ENCODE results near the gene CDC25B. TPM values are rescaled to one million over a fixed set of nuclear protein-coding genes. Genes with fewer than 3 reads are reported as not detected.

Gene CDC25B
- total and polyA plus RNA-seq, 2 donors, result 18.7 to 42.2 TPM

DNA sequence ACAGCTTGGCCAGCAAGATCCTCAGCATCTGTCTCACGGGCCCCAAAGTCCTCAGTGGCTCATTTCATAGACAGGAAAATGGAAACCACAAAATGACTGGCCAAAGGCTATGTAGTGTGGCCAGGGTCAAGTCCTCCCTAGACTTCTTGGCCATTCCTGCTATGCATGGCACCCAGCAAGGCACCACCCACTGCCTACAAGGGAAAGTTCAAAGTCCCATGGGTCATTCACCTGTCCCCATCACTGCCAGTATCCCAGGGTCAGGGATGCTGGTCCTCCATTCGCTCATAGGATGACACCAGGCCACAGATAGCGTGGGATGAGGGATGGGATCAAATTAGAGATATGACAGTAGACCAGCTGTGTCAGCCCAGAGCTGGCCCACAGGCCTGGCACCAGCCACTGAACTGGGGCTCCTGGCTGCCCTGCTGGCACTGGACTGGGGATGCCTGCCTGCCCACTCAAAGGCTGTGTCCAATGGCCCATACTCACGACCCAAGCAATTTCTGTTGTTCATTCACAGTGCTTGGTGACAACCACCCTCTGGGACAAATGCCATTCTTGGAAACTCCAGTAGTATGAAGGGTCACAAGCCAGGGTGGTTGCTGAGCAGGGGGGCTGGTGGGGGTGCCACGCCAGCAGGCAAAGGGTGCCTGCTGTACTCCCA is 40.2 kb upstream of the CDC25B start:
- 70% methylated on average over 5 of the region's 5 CpGs for WGBS
- Histone ChIP-seq H3K4me3 (ENCODE audit: low read depth, low read length) (no peak overlapping the region), H3K4me1 (ENCODE audit: insufficient read depth) (no peaks in the 10 kb centered on the region), H3K27ac (ENCODE audit: low read depth) (no peak overlapping the region), H3K36me3 (ENCODE audit: insufficient read depth) (no peaks in the 10 kb centered on the region)
- no peak for DNase-seq (ENCODE audit: extremely low spot score)

GRCh38 chr20:3757268-3757667 is 38.8 kb upstream of the CDC25B start:
- Histone ChIP-seq H3K4me3 (ENCODE audit: low read depth, low read length) (no peak overlapping the region), H3K27ac (ENCODE audit: low read depth) (no peak overlapping the region), H3K4me1 (ENCODE audit: insufficient read depth) (no peaks in the 10 kb centered on the region), H3K36me3 (ENCODE audit: insufficient read depth) (no peaks in the 10 kb centered on the region)
- WGBS, result 90% methylated on average over 2 of the region's 2 CpGs
- no peak for DNase-seq (ENCODE audit: extremely low spot score)

DNA sequence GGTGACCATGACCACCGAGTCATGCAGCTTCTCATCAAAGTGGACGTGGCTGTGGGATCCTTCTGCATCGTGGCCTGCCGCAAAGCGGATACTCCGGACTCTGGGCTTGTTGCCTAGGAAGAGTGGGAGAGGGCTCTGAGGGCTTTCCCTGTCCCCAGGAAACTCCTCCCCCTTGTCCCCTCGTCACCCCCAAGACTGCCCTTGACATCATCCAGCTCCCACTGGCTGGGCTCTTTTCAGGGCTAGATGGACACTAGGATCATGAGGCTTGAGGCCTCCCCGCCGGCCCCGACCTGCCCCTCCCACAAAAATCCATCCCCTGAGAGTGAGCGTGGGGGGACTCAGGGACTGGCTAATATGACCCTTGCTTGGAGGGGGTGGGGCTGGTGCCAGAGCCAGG is 37.5 kb upstream of the CDC25B start:
- Histone ChIP-seq H3K27ac (ENCODE audit: low read depth) (no peak overlapping the region), H3K4me3 (ENCODE audit: low read depth, low read length) (no peak overlapping the region), H3K36me3 (ENCODE audit: insufficient read depth) (no peaks in the 10 kb centered on the region), H3K4me1 (ENCODE audit: insufficient read depth) (no peaks in the 10 kb centered on the region)
- no peak for DNase-seq (ENCODE audit: extremely low spot score)
- WGBS, result 84% methylated on average over 11 of the region's 11 CpGs

- WGBS, result 80% methylated on average over 11 of the region's 11 CpGs
- H3K4me1 ChIP-seq (ENCODE audit: insufficient read depth), result no peaks in the 10 kb centered on the region
- no peak for DNase-seq (ENCODE audit: extremely low spot score)
- no peaks in the 10 kb centered on the region for H3K36me3 ChIP-seq (ENCODE audit: insufficient read depth)
- no peak overlapping the region for H3K4me3 ChIP-seq (ENCODE audit: low read depth, low read length)
- no peak overlapping the region for H3K27ac ChIP-seq (ENCODE audit: low read depth)
Observed at GRCh38 chr20:3759316-3759823, 36.7 kb upstream of the CDC25B start.

- Histone ChIP-seq H3K27ac (ENCODE audit: low read depth) (no peak overlapping the region), H3K4me3 (ENCODE audit: low read depth, low read length) (no peak overlapping the region), H3K4me1 (ENCODE audit: insufficient read depth) (no peaks in the 10 kb centered on the region), H3K36me3 (ENCODE audit: insufficient read depth) (no peaks in the 10 kb centered on the region)
- no peak for DNase-seq (ENCODE audit: extremely low spot score)
- WGBS, result 92% methylated on average over 11 of the region's 11 CpGs
Observed at GRCh38 chr20:3759884-3760283, 36.2 kb upstream of the CDC25B start.

DNA sequence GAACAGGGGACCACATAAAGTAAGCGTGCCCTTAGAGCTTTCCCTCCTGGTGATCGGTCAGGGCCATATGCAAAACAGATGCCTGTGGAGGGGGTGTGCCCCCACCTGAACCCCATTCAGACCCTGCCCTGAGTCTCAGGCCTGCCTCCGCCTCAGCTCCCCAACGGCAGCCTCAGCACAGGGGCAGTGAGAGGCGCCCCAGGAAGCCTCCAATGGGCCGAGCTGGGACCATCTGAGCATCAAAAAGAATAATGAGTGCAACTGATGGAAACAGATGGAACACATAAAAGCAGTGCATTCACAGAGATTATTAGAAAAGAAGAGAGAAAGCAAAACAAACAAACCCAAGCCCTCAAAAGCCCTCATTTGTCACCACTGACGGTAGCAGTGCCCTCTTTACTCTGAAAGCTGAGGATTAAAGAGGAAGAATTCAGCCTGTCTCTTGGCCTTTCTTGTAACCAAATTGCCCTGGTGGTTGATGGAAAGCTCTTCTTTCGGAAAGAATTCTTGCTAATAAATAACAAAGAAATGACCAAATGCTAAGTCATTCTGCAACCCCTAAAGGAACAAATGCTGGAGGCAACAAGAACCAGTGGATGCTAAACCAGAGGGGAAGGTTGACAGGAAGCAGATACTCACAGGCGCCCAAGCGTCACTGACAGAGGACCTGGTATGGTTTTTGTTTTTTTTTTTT is 35.3 kb upstream of the CDC25B start:
- no peaks in the 10 kb centered on the region for H3K36me3 ChIP-seq (ENCODE audit: insufficient read depth)
- DNase-seq (ENCODE audit: extremely low spot score), result no peak
- no peak overlapping the region for H3K27ac ChIP-seq (ENCODE audit: low read depth)
- no peak overlapping the region for H3K4me3 ChIP-seq (ENCODE audit: low read depth, low read length)
- 75% methylated on average over 10 of the region's 10 CpGs for WGBS
- H3K4me1 ChIP-seq (ENCODE audit: insufficient read depth), result no peaks in the 10 kb centered on the region

GRCh38 chr20:3763671-3764601 is 32.2 kb upstream of the CDC25B start:
- no peak for DNase-seq (ENCODE audit: extremely low spot score)
- 85% methylated on average over 8 of the region's 8 CpGs for WGBS
- Histone ChIP-seq H3K4me1 (ENCODE audit: insufficient read depth) (no peaks in the 10 kb centered on the region), H3K36me3 (ENCODE audit: insufficient read depth) (no peaks in the 10 kb centered on the region), H3K27ac (ENCODE audit: low read depth) (no peak overlapping the region), H3K4me3 (ENCODE audit: low read depth, low read length) (no peak overlapping the region)

DNA sequence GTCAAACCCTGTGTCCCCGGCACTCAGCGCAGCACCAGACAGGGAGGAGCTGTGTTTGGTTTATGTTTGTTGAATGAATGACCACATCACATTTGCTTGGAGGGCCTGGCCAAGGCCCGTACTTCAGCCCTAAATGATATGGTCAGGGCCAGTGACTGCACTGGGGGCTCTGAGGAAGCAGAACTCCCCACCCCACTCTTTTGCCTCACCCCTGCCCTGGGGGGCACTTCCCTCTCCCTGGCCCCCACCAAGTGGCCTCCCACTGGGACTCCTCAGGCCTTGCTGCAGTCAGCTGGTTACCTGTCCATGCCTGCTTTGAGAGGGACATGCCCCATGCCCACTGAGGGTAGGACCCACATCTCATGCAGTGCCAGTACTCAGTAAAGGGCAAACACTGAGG is 31.5 kb upstream of the CDC25B start:
- 80% methylated on average over 3 of the region's 3 CpGs for WGBS
- no peak for DNase-seq (ENCODE audit: extremely low spot score)
- Histone ChIP-seq H3K4me3 (ENCODE audit: low read depth, low read length) (no peak overlapping the region), H3K27ac (ENCODE audit: low read depth) (no peak overlapping the region), H3K4me1 (ENCODE audit: insufficient read depth) (no peaks in the 10 kb centered on the region), H3K36me3 (ENCODE audit: insufficient read depth) (no peaks in the 10 kb centered on the region)

- H3K27ac ChIP-seq (ENCODE audit: low read depth), result no peak overlapping the region
- no peaks in the 10 kb centered on the region for H3K4me1 ChIP-seq (ENCODE audit: insufficient read depth)
- H3K4me3 ChIP-seq (ENCODE audit: low read depth, low read length), result no peak overlapping the region
- DNase-seq (ENCODE audit: extremely low spot score), result no peak
- H3K36me3 ChIP-seq (ENCODE audit: insufficient read depth), result no peaks in the 10 kb centered on the region
- WGBS, result 61% methylated on average over 3 of the region's 3 CpGs
Observed at GRCh38 chr20:3765171-3765882, 30.8 kb upstream of the CDC25B start.

- DNase-seq (ENCODE audit: extremely low spot score), result no peak
- Histone ChIP-seq H3K4me3 (ENCODE audit: low read depth, low read length) (peak overlapping the region; percentile 59), H3K36me3 (ENCODE audit: insufficient read depth) (no peaks in the 10 kb centered on the region), H3K4me1 (ENCODE audit: insufficient read depth) (no peaks in the 10 kb centered on the region), H3K27ac (ENCODE audit: low read depth) (no peak overlapping the region)
- WGBS, result 18% methylated on average over 9 of the region's 9 CpGs
Observed at GRCh38 chr20:3766422-3767109, 29.5 kb upstream of the CDC25B start.

- H3K27ac ChIP-seq (ENCODE audit: low read depth), result no peak overlapping the region
- no peaks in the 10 kb centered on the region for H3K4me1 ChIP-seq (ENCODE audit: insufficient read depth)
- H3K4me3 ChIP-seq (ENCODE audit: low read depth, low read length), result peak overlapping the region; percentile 59
- under 1% methylated on average over 21 of the region's 21 CpGs for WGBS
- no peak for DNase-seq (ENCODE audit: extremely low spot score)
- no peaks in the 10 kb centered on the region for H3K36me3 ChIP-seq (ENCODE audit: insufficient read depth)
Observed at GRCh38 chr20:3767110-3767426, 29.0 kb upstream of the CDC25B start.

DNA sequence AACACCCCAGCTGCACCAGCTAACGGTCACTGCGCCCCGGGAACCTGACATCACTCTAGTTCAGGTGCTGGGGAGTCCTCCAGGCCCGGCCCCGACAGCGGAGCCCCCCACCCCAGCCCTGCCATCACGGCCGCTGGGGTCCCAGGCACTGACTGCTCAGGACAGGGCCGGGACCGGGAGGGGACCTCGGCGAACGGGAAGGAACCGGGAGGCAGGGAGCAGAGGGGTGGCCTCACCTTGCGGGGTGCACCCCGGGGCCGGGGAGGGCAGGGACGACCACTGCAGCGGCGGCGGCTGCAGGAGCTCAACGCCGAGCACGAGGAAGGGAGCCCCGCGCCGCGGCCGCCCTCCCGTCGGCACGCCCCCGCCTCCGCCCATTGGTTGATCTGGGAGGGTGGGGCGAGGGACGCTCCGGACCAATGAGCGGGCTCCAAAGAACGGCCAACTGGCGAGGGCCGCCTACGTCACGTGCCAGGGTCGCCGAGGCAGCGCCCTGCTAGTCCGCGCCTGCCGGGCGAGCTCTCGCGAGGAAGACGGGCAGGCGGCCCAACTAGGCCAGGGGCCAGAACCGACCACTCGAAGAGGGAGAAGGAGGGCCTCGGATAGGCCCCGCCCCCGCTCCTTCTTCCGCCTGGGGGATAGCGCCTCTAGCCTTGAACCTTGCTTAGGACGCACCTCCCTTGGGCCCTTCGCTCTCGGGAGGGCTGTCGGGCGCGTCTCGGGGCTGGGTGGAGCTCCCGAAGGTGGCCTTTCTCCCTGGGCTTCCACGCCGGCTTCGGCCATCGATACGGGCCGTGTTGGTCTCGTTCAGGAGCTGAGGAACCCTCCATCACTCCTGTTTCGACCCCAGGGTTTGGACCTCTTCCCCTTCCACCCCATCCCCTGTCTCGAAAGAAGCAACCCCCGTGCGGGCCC is 28.4 kb upstream of the CDC25B start, which contains the start of gene ADISSP:
Gene ADISSP (minus strand): TSS at position 327 of the 915 bp plus-strand sequence. CDS start 7,653 bp downstream, outside the sequence.
- no peaks in the 10 kb centered on the region for H3K4me1 ChIP-seq (ENCODE audit: insufficient read depth)
- under 1% methylated on average over 80 of the region's 80 CpGs for WGBS
- DNase-seq (ENCODE audit: extremely low spot score), result peak; percentile 88
- peak within 1 kb of the TSS; percentile 59 for H3K4me3 ChIP-seq (ENCODE audit: low read depth, low read length)
- peak within 1 kb of the TSS; percentile 73 for H3K27ac ChIP-seq (ENCODE audit: low read depth)
- no peaks in the 10 kb centered on the region for H3K36me3 ChIP-seq (ENCODE audit: insufficient read depth)

Measured in urinary bladder (tissue), 4 donors.